Spleen (tissue), 7 donors: ENCODE data around the gene GLIS1.

Experiments
- CTCF ChIP-seq, 11 experiments: fragments of 200-600 bp in 7 of 11; fragments of 450-650 bp in 4 of 11; sonication (generic) in 4 of 11; IDR thresholded peaks in 8 of 11; conservative IDR thresholded peaks in 3 of 11; 1 replicate in 7 of 11; 2 replicates in 4 of 11; pipeline versions ENCODE4 v1.4.0 to v1.8.0; 2016 to 2021; ENCODE audit warnings: antibody characterized with exemption in 11 of 11, inconsistent platforms in 4 of 11, mild to moderate bottlenecking in 1 of 11
- POLR2A ChIP-seq, 3 donors: fragments of 450-650 bp; IDR thresholded peaks; one replicate each; pipeline ENCODE4 v1.5.1; 2017; ENCODE audit warnings: antibody characterized with exemption in 3 of 3, mild to moderate bottlenecking in 1 of 3
- POLR2AphosphoS5 ChIP-seq, 3 donors: sonication (generic); formaldehyde crosslinking; IDR thresholded peaks; one replicate each; pipeline ENCODE4 v1.5.1; 2017; ENCODE audit warnings: antibody characterized with exemption in 3 of 3
- donor health status: DM: no; HTN: no; CAD: no; lungs with moderate emphysema.
- donor health status: DM: no; HTN: no; CAD: no.
- donor health status: DM: no; HTN: no; CAD: no.

- no peak for TF ChIP-seq CTCF (IDR thresholded peaks at IDR 0.05 in 8 of 11, conservative IDR thresholded peaks at IDR 0.05 in 3 of 11)
- no peak for TF ChIP-seq POLR2A (IDR thresholded peaks at IDR 0.05)
- TF ChIP-seq POLR2AphosphoS5 (IDR thresholded peaks at IDR 0.05): no peak
Observed at GRCh38 chr1:53495633-53496345, 243.2 kb downstream of the GLIS1 start.
